AG08395 (cell line): ENCODE measurements around the gene COL4A4.
A peak's percentile ranks its signal among the peaks of the same experiment; 100 is the strongest.

Experiments used
- DNase-seq: peaks from one replicate; pipeline ENCODE4 v3.0.0; 2012; ENCODE audit warnings: mixed read lengths, low spot score

The COL4A4 gene

GRCh38 chr2:226981791-226982326, 182.1 kb downstream of the COL4A4 start:
- DNase-seq: no peak

GRCh38 chr2:226979004-226979403, 185.0 kb downstream of the COL4A4 start:
- DNase-seq: no peak

DNA sequence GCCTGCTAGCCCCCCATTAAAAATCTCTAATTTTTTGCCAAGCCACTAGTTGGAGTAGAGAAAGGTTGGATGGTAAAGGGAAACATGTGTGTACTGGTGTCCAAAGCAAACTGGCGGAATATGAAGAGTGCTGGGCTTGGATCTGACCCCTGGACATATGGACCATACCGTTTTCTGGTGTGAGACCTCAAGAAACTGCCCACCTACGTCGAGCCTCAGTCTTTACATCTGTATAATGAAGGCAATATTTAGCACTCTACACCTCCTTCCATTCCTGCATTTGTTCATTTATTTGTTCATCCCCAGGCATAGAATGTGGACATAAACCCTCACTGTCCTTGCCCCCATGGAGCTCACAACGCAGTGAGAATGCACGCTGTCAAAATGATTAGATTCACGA, 185.7 kb downstream of the COL4A4 start:
- DNase-seq: no peak

GRCh38 chr2:226977775-226978190, 186.2 kb downstream of the COL4A4 start:
- DNase-seq: peak; percentile 23

DNA sequence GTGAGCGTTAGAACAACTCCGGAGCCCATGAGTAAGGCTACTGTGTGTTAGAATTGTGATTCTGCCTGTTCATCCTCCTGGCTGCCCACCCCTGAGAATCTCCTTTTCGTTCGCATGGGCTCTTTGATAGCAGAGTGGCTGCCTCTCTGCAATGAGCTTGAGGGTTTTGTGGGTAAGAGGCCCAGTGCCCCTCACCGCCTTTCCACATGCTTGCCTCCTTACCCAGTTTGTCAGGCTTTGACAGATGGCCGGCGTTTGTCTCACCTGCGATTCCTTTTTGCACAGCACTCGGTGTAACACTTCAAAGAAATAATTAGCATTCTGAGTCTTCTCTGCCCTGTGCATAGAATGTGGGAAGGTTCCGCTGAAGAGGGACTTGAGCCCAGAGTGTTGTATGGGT, 190.2 kb downstream of the COL4A4 start:
- DNase-seq: no peak

- no peak for DNase-seq
These were observed 192.2 kb downstream of the COL4A4 start for GRCh38 chr2:226971770-226972169.

DNA sequence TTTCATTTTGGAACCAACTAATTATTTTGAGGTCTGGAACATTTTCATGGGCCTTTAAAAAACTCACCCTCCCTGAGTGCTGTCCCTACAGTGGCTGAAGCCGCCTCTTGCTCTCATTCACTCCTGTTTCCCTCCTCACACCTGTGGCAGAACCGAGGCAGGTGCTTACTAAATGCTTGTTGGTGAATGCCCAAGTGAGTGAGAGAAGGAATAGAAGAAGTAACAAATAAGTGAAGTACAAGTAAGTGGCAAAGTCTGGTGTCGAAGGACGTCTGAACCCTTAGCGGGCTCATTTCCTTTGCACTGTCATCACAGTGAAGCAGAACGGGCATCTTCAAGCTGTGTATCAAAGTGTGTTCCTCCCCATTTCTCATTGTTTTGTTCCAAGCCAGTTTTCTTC, 192.9 kb downstream of the COL4A4 start:
- DNase-seq: no peak

DNA sequence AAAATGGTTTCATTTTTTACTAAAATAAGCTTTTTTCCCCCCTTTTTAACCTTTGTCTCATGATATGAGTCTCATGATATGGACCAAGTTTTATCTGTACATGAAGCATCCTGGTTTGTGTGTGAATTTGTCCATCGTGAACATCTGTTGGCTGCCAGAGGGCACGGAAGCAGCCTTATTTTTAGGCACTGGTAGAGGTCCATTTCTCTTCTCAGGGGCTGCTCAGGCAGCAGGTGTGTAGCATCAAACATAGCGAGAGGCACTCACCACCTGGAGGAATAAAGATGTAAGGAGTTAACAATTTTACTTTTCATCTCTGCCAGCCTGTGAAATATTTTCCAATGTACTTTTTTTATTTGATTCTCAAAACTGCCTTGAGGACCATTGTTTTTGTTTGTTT, 193.6 kb downstream of the COL4A4 start:
- no peak for DNase-seq

GRCh38 chr2:226969417-226970080, 194.5 kb downstream of the COL4A4 start:
- DNase-seq: no peak

GRCh38 chr2:226965376-226965775, 198.6 kb downstream of the COL4A4 start:
- no peak for DNase-seq

DNA sequence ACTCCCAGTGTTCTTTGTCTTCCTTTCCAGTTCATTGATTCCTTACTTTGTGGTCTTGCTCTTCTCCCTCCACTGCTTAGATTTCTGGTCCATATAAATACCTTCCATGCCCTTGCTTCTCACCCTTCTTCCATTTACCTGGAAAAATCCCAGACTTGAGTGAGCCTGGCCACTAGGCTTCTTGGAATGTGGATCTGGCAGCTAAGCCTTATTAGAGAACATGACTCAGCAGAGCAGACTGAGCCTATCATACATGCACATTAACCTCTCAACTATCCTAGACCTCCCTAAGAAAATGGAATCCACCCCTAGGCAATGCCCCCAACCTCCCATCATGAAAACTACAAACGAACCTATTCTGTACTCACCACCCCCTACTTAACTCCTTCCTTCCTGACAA, 200.5 kb downstream of the COL4A4 start:
- peak; percentile 66 for DNase-seq

- DNase-seq: no peak
These were observed 201.7 kb downstream of the COL4A4 start for GRCh38 chr2:226962176-226962773.

DNA sequence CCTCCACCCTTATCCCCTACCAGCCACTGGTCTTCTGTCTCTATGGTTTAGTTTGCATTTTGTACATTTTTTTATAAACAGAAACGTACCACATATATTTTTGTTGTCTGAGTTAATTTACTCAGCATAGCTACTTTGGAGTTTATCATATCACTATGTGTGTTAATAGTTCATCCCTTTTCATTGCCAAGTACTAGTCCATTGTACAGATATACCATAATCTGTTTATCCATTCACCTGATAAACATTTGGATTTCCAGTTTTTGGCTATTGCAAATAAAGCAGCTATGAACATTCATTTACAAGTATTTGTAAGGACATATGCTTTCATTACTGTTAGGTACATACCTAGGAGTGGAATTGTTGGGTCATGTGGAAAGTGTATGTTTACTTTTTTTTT, 204.6 kb downstream of the COL4A4 start:
- DNase-seq: no peak

GRCh38 chr2:226956659-226957058, 207.3 kb downstream of the COL4A4 start:
- DNase-seq: no peak

DNA sequence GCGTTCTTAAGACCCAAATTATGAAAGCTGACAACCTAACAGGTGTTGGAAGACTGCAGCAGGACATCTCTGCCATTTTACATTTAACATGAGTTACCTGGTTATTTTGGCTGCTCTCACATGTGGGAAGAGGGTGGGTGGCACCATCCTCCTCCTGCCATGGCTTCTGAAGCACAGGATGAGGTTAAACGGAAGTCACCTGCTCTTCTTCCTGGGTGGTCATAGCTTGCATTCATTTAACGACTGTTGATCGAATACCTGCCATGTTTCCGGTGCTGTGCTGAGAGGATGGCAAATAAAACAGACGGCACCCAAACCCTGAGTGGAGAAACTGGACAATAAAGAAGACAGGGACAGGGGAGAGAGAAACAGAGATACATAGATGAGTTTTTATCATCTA, 210.2 kb downstream of the COL4A4 start:
- no peak for DNase-seq

GRCh38 chr2:226953206-226953605, 210.8 kb downstream of the COL4A4 start:
- peak; percentile 18 for DNase-seq
